ENCODE measurements around the gene GOLPH3. TPM values are rescaled to one million over a fixed set of nuclear protein-coding genes. Genes with fewer than 3 reads are reported as not detected.

Gene GOLPH3
- total RNA-seq, 1 experiment from 2014 or later: 46.2 TPM

- POLR2A ChIA-PET (ENCODE audit: unreplicated experiment): no interaction called here
- TF ChIP-seq EZH2 (IDR thresholded peaks at IDR 0.05; ENCODE audit: low read length, unreplicated experiment) (no peak), EZH2phosphoT487 (IDR thresholded peaks at IDR 0.05; ENCODE audit: borderline replicate concordance, low read length) (no peak)
- Histone ChIP-seq H3K4me3 (ENCODE audit: low read length) (no peak overlapping the region), H4K20me1 (ENCODE audit: low read length) (no peaks in the 10 kb centered on the region), H3K9ac (ENCODE audit: low read length) (no peak overlapping the region), H3K4me2 (ENCODE audit: low read length) (no peak overlapping the region), H3K27ac (ENCODE audit: low read length) (no peak overlapping the region), H2AFZ (ENCODE audit: low read length) (no peak overlapping the region), H3K27me3 (ENCODE audit: low read length) (no peaks in the 10 kb centered on the region), H3K9me3 (ENCODE audit: low read length) (no peaks in the 10 kb centered on the region), H3K36me3 (ENCODE audit: low read depth, low read length) (peaks cover 16% of the 10 kb centered on the region; the same call in 1 of the 2 replicates), H3K79me2 (ENCODE audit: low read length) (no peaks in the 10 kb centered on the region), H3K9me2 (replicated peaks; ENCODE audit: low read length) (no peaks in the 10 kb centered on the region), H3K4me1 (ENCODE audit: insufficient read depth, low read length) (no peaks in the 10 kb centered on the region), H3F3A (ENCODE audit: low read length, unreplicated experiment) (no peaks in the 10 kb centered on the region)
- ATAC-seq (no peak), DNase-seq (no peak)
- no TSS peak for BruUV-seq (replicated peaks)
- intact Hi-C loops (cut with micrococcal nuclease): no loop called here
- CTCF ChIA-PET: no interaction called here
These were observed 70.6 kb downstream of the GOLPH3 start for GRCh38 chr5:32103521-32103920.

- Histone ChIP-seq H3K79me2 (ENCODE audit: low read length) (no peaks in the 10 kb centered on the region), H3K9ac (ENCODE audit: low read length) (no peak overlapping the region), H3K36me3 (ENCODE audit: low read depth, low read length) (peaks cover 16% of the 10 kb centered on the region; the same call in 1 of the 2 replicates), H3F3A (ENCODE audit: low read length, unreplicated experiment) (no peaks in the 10 kb centered on the region), H3K27me3 (ENCODE audit: low read length) (no peaks in the 10 kb centered on the region), H2AFZ (ENCODE audit: low read length) (no peak overlapping the region), H4K20me1 (ENCODE audit: low read length) (no peaks in the 10 kb centered on the region), H3K9me3 (ENCODE audit: low read length) (no peaks in the 10 kb centered on the region), H3K4me1 (ENCODE audit: insufficient read depth, low read length) (no peaks in the 10 kb centered on the region), H3K9me2 (replicated peaks; ENCODE audit: low read length) (no peaks in the 10 kb centered on the region), H3K27ac (ENCODE audit: low read length) (no peak overlapping the region), H3K4me2 (ENCODE audit: low read length) (no peak overlapping the region), H3K4me3 (ENCODE audit: low read length) (no peak overlapping the region)
- BruUV-seq (replicated peaks): no TSS peak
- DNase-seq (no peak), ATAC-seq (no peak)
- ChIA-PET CTCF (no interaction called here), POLR2A (ENCODE audit: unreplicated experiment) (no interaction called here)
- TF ChIP-seq CTCF (conservative IDR thresholded peaks at IDR 0.05; ENCODE audit: low read depth, low read length): no peak
- intact Hi-C loops (cut with micrococcal nuclease): no loop called here
These were observed 71.7 kb downstream of the GOLPH3 start for GRCh38 chr5:32102254-32102986.

- Histone ChIP-seq H3K79me2 (ENCODE audit: low read length) (no peaks in the 10 kb centered on the region), H3K4me3 (ENCODE audit: low read length) (no peak overlapping the region), H3K36me3 (ENCODE audit: low read depth, low read length) (peaks cover 16% of the 10 kb centered on the region; the same call in 1 of the 2 replicates), H3K27ac (ENCODE audit: low read length) (no peak overlapping the region), H3K9me3 (ENCODE audit: low read length) (no peaks in the 10 kb centered on the region), H3K27me3 (ENCODE audit: low read length) (no peaks in the 10 kb centered on the region), H3K9ac (ENCODE audit: low read length) (no peak overlapping the region), H3K4me2 (ENCODE audit: low read length) (no peak overlapping the region), H3F3A (ENCODE audit: low read length, unreplicated experiment) (no peaks in the 10 kb centered on the region), H2AFZ (ENCODE audit: low read length) (no peak overlapping the region), H4K20me1 (ENCODE audit: low read length) (no peaks in the 10 kb centered on the region), H3K4me1 (ENCODE audit: insufficient read depth, low read length) (no peaks in the 10 kb centered on the region), H3K9me2 (replicated peaks; ENCODE audit: low read length) (no peaks in the 10 kb centered on the region)
- ATAC-seq (no peak), DNase-seq (no peak)
- intact Hi-C loops (cut with micrococcal nuclease): no loop called here
- no TSS peak for BruUV-seq (replicated peaks)
- CTCF ChIA-PET: no interaction called here
- no peak for TF ChIP-seq CTCF (conservative IDR thresholded peaks at IDR 0.05; ENCODE audit: low read depth, low read length)
- TF ChIP-seq EZH2phosphoT487 (IDR thresholded peaks at IDR 0.05; ENCODE audit: borderline replicate concordance, low read length): no peak
- TF ChIP-seq EZH2 (IDR thresholded peaks at IDR 0.05; ENCODE audit: low read length, unreplicated experiment): no peak
- POLR2A ChIA-PET (ENCODE audit: unreplicated experiment): no interaction called here
These were observed 73.3 kb downstream of the GOLPH3 start for GRCh38 chr5:32100691-32101302.

Data from PC-3 (cell line).